ENCODE measurements around the gene DDX11. TPM values are rescaled to one million over a fixed set of nuclear protein-coding genes. Genes with fewer than 3 reads are reported as not detected.
"Not testable (repeated sequence)": the region's sequence is repeated elsewhere in the genome, so short reads cannot be mapped to it uniquely, and the experiment has no call there.

Gene DDX11
- total RNA-seq, 1 donor from 2014 or later, result 20.0 TPM

DNA sequence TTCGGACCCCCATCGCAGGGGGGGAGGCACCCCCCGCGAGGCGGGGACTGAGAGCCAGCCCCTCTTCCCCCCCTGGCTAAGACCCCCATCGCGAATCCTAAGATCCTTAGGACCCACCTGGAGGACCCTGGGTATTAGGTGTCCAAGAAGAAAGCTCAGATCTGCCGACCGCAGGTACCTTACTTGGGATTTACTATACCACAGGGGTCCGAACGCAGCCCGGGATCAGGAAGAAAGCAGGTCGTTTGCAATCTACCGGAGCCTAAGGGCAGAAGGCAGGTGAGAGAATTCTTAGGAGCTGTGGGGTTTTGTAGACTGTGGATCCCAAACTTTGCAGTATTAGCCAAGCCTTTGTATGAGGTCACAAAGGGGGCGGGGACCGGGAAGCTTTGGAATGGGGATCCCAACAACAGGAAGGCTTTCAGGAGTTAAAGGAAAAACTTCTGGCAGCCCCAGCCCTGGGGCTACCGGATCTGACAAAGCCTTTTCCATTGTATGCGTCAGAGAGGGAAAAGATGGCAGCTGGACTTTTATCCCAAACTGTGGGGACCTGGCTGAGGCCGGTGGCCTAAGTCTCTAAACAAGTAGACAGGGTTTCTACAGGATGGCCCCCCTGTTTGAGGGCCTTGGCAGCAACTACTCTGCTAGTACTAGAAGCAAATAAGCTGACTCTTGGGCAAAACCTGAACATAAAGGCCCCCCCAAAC, 47.5 kb downstream of the DDX11 start:
- DNase-seq (ENCODE audit: low spot score), result not testable (repeated sequence)

DNA sequence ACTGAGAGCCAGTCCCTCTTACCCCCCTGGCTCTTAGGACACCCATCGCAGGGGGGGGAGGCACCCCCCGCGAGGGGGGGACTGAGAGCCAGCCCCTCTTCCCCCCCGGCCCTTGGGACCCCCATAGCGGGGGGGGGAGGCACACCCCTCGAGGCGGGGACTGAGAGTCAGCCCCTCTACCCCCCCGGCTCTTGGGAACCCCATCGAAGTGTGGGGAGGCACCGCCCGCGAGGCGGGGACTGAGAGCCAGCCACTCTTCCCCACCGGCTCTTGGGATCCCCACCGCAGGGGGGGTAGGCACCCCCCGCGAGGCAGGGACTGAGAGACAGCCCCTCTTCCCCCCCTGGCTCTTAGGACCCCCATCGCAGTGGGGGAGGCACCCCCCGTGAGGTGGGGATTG, 48.8 kb downstream of the DDX11 start:
- no peak for DNase-seq (ENCODE audit: low spot score)

DNA sequence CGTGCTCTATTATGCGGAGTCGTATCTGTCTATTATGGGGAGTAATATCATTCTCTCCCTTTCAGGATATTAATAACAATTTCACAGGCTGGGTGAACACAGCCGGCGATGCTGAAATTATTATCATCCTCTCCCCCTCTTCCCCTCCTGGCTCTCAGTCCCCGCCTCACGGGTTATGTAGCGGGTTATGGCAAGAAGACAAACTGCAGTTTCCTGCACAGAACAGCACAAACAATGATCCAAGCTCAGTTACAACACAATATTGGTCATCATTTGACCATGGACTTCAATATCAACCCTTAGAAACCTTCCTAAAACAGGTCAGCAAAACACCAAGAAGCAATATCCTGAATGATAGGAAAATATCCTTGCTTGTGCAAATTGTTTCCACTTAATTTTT, 50.5 kb downstream of the DDX11 start:
- DNase-seq (ENCODE audit: low spot score), result not testable (repeated sequence)

DNA sequence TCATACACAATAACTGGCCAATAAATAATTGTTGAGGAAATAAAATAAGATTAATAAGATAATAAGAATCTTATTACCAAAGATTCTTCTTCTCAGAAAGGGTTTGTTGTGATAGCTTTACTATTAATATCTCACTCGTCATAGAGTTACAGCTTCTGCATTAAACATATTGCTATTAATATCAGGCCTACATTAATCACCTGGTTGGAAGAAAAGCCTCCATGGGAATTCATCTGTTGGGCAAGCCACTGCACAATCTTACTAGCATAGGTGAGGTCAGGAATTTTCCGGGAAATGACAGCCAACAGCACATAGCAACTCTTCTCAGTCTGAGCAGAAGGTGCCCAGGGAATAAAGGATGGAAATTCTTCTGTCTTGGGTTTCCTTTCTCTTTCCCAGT, 51.5 kb downstream of the DDX11 start:
- not testable (repeated sequence) for DNase-seq (ENCODE audit: low spot score)

DNA sequence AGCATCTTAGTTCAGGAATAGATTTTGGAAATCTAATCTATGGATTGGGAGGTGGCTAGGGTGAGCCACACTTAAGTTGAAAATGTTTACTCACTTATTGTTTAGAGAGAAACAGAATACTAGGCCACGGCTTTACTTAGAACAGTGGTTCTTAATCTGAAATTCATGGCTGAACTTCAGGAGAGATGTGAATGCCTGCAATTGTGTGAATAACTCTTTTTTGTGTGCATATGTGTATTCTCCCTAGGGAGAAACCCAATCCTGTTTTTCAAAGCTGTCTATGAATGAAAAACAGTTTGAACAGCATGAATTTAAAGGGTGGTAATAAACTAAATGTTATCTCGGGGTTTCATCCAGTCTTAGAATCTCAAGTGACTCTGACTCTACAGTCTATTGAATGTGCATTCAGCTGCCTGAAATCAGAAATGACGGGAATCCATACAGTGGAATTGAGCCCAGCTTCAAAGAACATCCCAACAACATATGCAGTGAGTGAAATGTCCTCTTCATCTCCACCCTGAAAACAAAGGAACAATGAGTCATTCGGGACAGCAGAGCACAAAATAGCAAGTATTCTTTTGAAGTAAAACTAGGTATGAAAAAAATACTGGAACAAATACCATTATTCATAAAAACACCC, 53.7 kb downstream of the DDX11 start:
- DNase-seq (ENCODE audit: low spot score), result not testable (repeated sequence)

DNA sequence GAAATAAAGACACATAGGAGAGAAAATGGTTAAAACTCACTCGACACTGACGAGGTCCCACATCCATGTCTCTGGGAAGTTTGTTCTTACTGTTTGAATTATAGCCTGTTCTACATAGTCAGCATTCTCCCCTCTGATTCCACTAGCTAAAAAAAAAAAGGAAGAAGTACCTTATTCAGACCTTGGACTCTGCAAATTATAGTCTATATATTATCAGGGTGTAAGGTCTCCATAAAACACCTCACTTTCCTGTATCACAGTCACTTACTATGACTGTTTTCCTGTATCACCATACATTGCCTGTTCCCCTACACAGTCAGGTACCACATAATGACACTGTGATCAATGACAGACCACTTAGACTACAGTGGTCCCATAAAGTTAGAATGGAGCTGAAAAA, 62.9 kb downstream of the DDX11 start:
- not testable (repeated sequence) for DNase-seq (ENCODE audit: low spot score)

DNA sequence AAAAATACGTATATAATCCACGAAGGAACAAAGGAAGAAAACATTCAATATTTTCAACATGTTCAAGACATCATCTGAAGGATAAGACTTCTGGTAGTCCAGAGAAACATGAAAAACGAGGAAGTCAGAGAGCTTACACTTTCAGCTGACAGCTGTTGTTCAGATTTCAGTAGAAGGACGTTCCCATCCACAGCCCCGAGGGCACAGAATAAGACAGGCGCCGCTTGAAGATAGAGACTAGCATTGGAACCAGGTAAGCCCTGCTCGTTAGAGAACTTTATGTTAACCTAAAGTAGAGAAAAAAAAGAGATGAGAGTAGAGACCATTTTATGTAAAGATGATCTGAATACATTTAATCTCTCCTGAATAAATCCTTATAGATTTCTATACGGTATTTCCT, 71.1 kb downstream of the DDX11 start:
- not testable (repeated sequence) for DNase-seq (ENCODE audit: low spot score)

DNA sequence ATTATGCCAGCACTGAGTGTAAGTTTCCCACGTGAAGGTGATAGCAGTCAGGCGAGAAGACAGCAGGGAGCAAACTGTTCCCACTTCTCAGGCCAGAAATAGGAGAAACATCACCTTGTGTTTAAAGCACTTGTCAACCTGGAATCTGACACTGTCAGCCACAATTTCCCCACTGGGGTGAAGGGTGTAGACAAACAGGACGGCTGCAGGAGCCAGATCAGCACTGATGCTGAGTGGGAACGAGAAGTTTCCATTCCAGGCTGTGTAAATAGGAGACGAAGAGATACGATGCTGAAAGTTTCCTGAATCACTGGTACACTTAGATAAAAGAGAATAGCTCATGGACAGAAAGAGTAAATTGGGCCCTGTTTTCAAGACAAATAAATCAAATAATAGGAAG, 71.6 kb downstream of the DDX11 start:
- not testable (repeated sequence) for DNase-seq (ENCODE audit: low spot score)

DNA sequence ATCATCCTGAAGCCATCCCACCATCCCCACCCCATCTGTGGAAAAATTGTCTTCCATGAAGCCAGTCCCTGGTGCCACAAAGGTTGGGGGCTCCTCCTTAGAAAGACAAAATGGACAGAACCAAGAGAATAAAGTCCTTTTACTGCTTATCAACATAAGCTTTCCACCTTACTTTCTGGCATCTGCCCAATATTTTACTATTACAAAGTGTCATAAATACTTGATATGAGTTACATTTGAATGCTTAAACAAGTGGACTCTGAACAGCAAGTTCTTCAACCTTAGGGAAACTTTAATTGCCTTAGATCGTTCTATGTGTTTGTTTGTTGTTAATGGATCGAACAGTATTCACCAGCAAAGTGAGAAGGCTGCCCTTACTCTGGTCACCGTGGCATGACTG, 73.8 kb downstream of the DDX11 start:
- DNase-seq (ENCODE audit: low spot score), result not testable (repeated sequence)

DNA sequence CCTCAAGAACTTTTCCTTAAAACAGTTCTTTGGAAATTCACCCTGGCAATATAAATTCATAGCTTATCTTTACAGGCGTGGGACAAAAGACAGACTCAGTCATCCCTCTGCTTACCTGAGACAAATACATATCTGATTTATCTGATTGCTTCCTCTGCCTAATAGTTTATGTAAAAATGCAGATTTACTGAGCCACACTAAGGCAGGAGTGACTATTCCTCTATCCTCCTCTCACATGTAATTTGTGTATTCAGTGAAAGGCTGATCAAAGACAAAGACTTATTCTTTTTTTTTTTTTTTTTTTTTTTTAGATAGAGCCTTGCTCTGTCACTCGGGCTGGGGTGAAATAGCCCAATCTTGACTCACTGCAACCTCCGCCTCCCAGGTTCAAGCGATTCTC, 77.1 kb downstream of the DDX11 start:
- DNase-seq (ENCODE audit: low spot score), result not testable (repeated sequence)

Other genes starting within 250 kb of the DDX11 start
- gene TSPAN11, start 147.1 kb upstream of the DDX11 start, total RNA-seq (ENCODE audit: insufficient read depth, low replicate concordance), result 1.7 TPM